HepG2 (cell line): ENCODE data around the gene ABCC1. TPM values are rescaled to one million over a fixed set of nuclear protein-coding genes. Genes with fewer than 3 reads are reported as not detected.

Experiments
- AKNA ChIP-seq: sonication (generic); formaldehyde crosslinking; IDR thresholded peaks from 2 replicates; pipeline ENCODE4 v1.4.0; 2020; ENCODE audit warnings: missing genetic modification reagents, borderline replicate concordance
- ETV6 ChIP-seq: sonication (generic); formaldehyde crosslinking; conservative IDR thresholded peaks from 2 replicates; pipeline ENCODE4 v1.4.0; 2020; ENCODE audit warnings: missing genetic modification reagents
- HIC2 ChIP-seq: sonication (generic); formaldehyde crosslinking; IDR thresholded peaks from 2 replicates; pipeline ENCODE4 v1.9.0; 2022; ENCODE audit warnings: low read depth, missing genetic modification reagents
- HOXD1 ChIP-seq: sonication (generic); formaldehyde crosslinking; IDR thresholded peaks from 2 replicates; pipeline ENCODE4 v1.5.0; 2020; ENCODE audit warnings: missing genetic modification reagents
- MAF1 ChIP-seq: sonication (generic); formaldehyde crosslinking; IDR thresholded peaks from 2 replicates; pipeline ENCODE4 v1.5.0; 2020; ENCODE audit warnings: missing genetic modification reagents, borderline replicate concordance
- RELA ChIP-seq: sonication (generic); formaldehyde crosslinking; IDR thresholded peaks from 2 replicates; pipeline ENCODE4 v1.4.0; 2020; ENCODE audit warnings: missing genetic modification reagents
- SOX13 ChIP-seq, 3 experiments: fragments of 450-650 bp in 1 of 3; sonication (generic) in 1 of 3; formaldehyde crosslinking in 1 of 3; IDR thresholded peaks in 2 of 3; conservative IDR thresholded peaks in 1 of 3; 2 replicates each; pipeline versions ENCODE4 v1.5.0 to v1.6.1; 2016 to 2020; ENCODE audit warnings: antibody characterized with exemption in 1 of 3, mild to moderate bottlenecking in 1 of 3, missing compliant biosample characterization in 1 of 3, missing genetic modification reagents in 1 of 3, moderate library complexity in 1 of 3
- TCF12 ChIP-seq, 2 experiments: fragments of 450-650 bp in 1 of 2; sonication (generic) in 1 of 2; formaldehyde crosslinking in 1 of 2; IDR thresholded peaks; 2 replicates each; pipeline versions ENCODE4 v1.6.1 to v1.8.0; 2017 to 2022; ENCODE audit warnings: antibody characterized with exemption in 1 of 2, mild to moderate bottlenecking in 1 of 2, missing genetic modification reagents in 1 of 2, moderate library complexity in 1 of 2
- TGIF2 ChIP-seq: IDR thresholded peaks from 2 replicates; pipeline ENCODE4 v1.6.1; 2016; ENCODE audit warnings: control low read depth, missing compliant biosample characterization
- TSC22D2 ChIP-seq: sonication (generic); formaldehyde crosslinking; IDR thresholded peaks from 2 replicates; pipeline ENCODE4 v1.5.1; 2020; ENCODE audit warnings: missing genetic modification reagents, mild to moderate bottlenecking, borderline replicate concordance
- ZBTB34 ChIP-seq: sonication (generic); formaldehyde crosslinking; IDR thresholded peaks from 2 replicates; pipeline ENCODE4 v1.8.0; 2022; ENCODE audit warnings: mild to moderate bottlenecking, missing genetic modification reagents
- ZBTB7B ChIP-seq: sonication (generic); formaldehyde crosslinking; IDR thresholded peaks from 2 replicates; pipeline ENCODE4 v1.4.0; 2020; ENCODE audit warnings: missing genetic modification reagents
- ZNF530 ChIP-seq: sonication (generic); formaldehyde crosslinking; IDR thresholded peaks from 2 replicates; pipeline ENCODE4 v1.5.0; 2020; ENCODE audit warnings: low read depth, mild to moderate bottlenecking, missing genetic modification reagents
- ZNF619 ChIP-seq: sonication (generic); formaldehyde crosslinking; IDR thresholded peaks from 2 replicates; pipeline ENCODE4 v1.4.0; 2020; ENCODE audit warnings: mild to moderate bottlenecking, missing genetic modification reagents
- polyA plus RNA-seq, 8 experiments: library from polyadenylated mRNA; depleted of rRNA in 3 of 8; stranded (reverse) in 7 of 8; unstranded in 1 of 8; fragments of >200 nt; fragmentation: Illumina TruSeq in 4 of 8; extraction: Trizol in 4 of 8; gene quantifications; 2 replicates each; pipeline versions ENCODE4 v1.2.1 to v1.2.3, GENCODE V29; 2011 to 2016; ENCODE audit warnings: low read depth in 4 of 8, missing spikeins in 1 of 8, mixed read lengths in 1 of 8; ENCODE audit not compliant: insufficient read depth in 1 of 8
- total RNA-seq, 5 experiments: library from RNA; depleted of rRNA; stranded (reverse); fragments of >200 nt; fragmentation: Illumina TruSeq; extraction: Trizol; gene quantifications; 2 replicates each; pipeline ENCODE4 v1.2.3, GENCODE V29; 2016; ENCODE audit warnings: low read depth in 1 of 5
- TF ChIP-seq, protein P1 (sequence below), 2 experiments: fragments of 450-650 bp in 1 of 2; sonication (generic) in 1 of 2; formaldehyde crosslinking; IDR thresholded peaks; 2 replicates each; pipeline versions ENCODE4 v1.5.0 to v1.8.0; 2020 to 2022; ENCODE audit warnings: mild to moderate bottlenecking in 1 of 2, missing genetic modification reagents in 1 of 2
- TF ChIP-seq, protein P2 (sequence below): IDR thresholded peaks from 2 replicates; pipeline ENCODE4 v1.6.1; 2016; ENCODE audit warnings: low read depth, control low read depth

Gene ABCC1
- total and polyA plus RNA-seq, 2 of the 13 experiments (the other 11 are each of a cell fraction or from before 2014, with no cell fraction given): 13.0 to 30.6 TPM

- TF ChIP-seq AKNA (CRISPR knock-in tag) (no peak), TCF12 (IDR thresholded peaks at IDR 0.05) (no peak), TCF12 (CRISPR knock-in tag; IDR thresholded peaks at IDR 0.05) (no peak), SOX13 (IDR thresholded peaks at IDR 0.05) (no peak), SOX13 (CRISPR knock-in tag; conservative IDR thresholded peaks at IDR 0.05 in 1 of 2, IDR thresholded peaks at IDR 0.05 in 1 of 2) (peak in 1 of 2 experiments; percentile 35; a peak in 1 of 4 replicates), ZBTB34 (no peak; the same call in 1 of the 2 replicates), ZBTB7B (CRISPR knock-in tag) (0 out of 2 replicates have a peak, but pooled peaks have one; percentile 40), HIC2 (CRISPR knock-in tag) (no peak), ZNF619 (no peak), RELA (CRISPR knock-in tag) (no peak), TSC22D2 (no peak), ZNF530 (no peak), MAF1 (no peak), HOXD1 (no peak), TGIF2 (peak; percentile 71; the same call in 1 of the 2 replicates), ETV6 (CRISPR knock-in tag) (no peak)
- TF ChIP-seq, protein P1, sequence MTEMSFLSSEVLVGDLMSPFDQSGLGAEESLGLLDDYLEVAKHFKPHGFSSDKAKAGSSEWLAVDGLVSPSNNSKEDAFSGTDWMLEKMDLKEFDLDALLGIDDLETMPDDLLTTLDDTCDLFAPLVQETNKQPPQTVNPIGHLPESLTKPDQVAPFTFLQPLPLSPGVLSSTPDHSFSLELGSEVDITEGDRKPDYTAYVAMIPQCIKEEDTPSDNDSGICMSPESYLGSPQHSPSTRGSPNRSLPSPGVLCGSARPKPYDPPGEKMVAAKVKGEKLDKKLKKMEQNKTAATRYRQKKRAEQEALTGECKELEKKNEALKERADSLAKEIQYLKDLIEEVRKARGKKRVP (CRISPR knock-in tag; IDR thresholded peaks at IDR 0.05): no peak
- TF ChIP-seq, protein P2, sequence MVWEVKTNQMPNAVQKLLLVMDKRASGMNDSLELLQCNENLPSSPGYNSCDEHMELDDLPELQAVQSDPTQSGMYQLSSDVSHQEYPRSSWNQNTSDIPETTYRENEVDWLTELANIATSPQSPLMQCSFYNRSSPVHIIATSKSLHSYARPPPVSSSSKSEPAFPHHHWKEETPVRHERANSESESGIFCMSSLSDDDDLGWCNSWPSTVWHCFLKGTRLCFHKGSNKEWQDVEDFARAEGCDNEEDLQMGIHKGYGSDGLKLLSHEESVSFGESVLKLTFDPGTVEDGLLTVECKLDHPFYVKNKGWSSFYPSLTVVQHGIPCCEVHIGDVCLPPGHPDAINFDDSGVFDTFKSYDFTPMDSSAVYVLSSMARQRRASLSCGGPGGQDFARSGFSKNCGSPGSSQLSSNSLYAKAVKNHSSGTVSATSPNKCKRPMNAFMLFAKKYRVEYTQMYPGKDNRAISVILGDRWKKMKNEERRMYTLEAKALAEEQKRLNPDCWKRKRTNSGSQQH: no peak
Measured at GRCh38 chr16:16021988-16022682, 72.7 kb downstream of the ABCC1 start (continued).
